ENCODE measurements around the gene LCK. TPM values are rescaled to one million over a fixed set of nuclear protein-coding genes. Genes with fewer than 3 reads are reported as not detected.

The LCK gene
- total and polyA plus RNA-seq, 10 of the 15 experiments (the other 5 are each of a cell fraction or from before 2014, with no cell fraction given), result 31.5 to 173 (median 119) TPM

DNA sequence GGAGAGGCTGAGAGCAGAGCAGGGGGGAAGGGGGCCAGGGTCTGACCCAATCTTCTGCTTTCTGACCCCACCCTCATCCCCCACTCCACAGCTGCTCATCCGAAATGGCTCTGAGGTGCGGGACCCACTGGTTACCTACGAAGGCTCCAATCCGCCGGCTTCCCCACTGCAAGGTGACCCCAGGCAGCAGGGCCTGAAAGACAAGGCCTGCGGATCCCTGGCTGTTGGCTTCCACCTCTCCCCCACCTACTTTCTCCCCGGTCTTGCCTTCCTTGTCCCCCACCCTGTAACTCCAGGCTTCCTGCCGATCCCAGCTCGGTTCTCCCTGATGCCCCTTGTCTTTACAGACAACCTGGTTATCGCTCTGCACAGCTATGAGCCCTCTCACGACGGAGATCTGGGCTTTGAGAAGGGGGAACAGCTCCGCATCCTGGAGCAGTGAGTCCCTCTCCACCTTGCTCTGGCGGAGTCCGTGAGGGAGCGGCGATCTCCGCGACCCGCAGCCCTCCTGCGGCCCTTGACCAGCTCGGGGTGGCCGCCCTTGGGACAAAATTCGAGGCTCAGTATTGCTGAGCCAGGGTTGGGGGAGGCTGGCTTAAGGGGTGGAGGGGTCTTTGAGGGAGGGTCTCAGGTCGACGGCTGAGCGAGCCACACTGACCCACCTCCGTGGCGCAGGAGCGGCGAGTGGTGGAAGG is 23.7 kb downstream of the LCK start:
- Histone ChIP-seq H3K36me3 (ENCODE audit: control insufficient read depth in 2 of 2, insufficient read depth in 2 of 2, low read length in 1 of 2) (peaks cover 1 to 12% of the 10 kb centered on the region in 2 experiments), H3K27me3 (replicated peaks in 1 of 2; ENCODE audit: control insufficient read depth in 2 of 2, insufficient read depth in 2 of 2, low read length in 1 of 2) (no peaks in the 10 kb centered on the region), H4K20me1 (ENCODE audit: control insufficient read depth, insufficient read depth) (no peaks in the 10 kb centered on the region), H3K4me1 (ENCODE audit: control insufficient read depth, insufficient read depth, low read length) (peaks cover 7% of the 10 kb centered on the region), H3K9me3 (replicated peaks; ENCODE audit: control insufficient read depth, insufficient read depth, low read length) (no peaks in the 10 kb centered on the region), H3K9ac (ENCODE audit: control insufficient read depth, insufficient read depth, low read length) (no peak overlapping the region), H3K27ac (ENCODE audit: control insufficient read depth, insufficient read depth) (no peak overlapping the region), H3K4me3 (no peak overlapping the region), H3K4me2 (ENCODE audit: control insufficient read depth, insufficient read depth) (no peak overlapping the region), H3K79me2 (ENCODE audit: control insufficient read depth, insufficient read depth, low read length) (no peaks in the 10 kb centered on the region; the same call in none of the 2 replicates), H2AFZ (ENCODE audit: control insufficient read depth, low read depth, low read length) (no peak overlapping the region)
- no peak for ATAC-seq
- no peak for TF ChIP-seq RAD51 (IDR thresholded peaks at IDR 0.05)
- TF ChIP-seq IKZF1 (conservative IDR thresholded peaks at IDR 0.05), result no peak
- TF ChIP-seq RAD21 (IDR thresholded peaks at IDR 0.05; ENCODE audit: insufficient read depth, low read depth, low read length), result no peak
- TF ChIP-seq BCL11A (IDR thresholded peaks at IDR 0.05; ENCODE audit: low read depth, low read length), result no peak
- TF ChIP-seq CHD2 (IDR thresholded peaks at IDR 0.05; ENCODE audit: borderline replicate concordance, low read depth, low read length), result no peak
- TF ChIP-seq GATAD2B (conservative IDR thresholded peaks at IDR 0.05; ENCODE audit: low read depth), result no peak
- TF ChIP-seq MYC (IDR thresholded peaks at IDR 0.05; ENCODE audit: insufficient read depth, insufficient read length, insufficient replicate concordance, low read length, severe bottlenecking), result no peak
- TF ChIP-seq RELA (IDR thresholded peaks at IDR 0.05; ENCODE audit: borderline replicate concordance, partially characterized antibody), result no peak
- BruUV-seq (replicated peaks), result no TSS peak
- ChIA-PET CTCF (interaction anchor here (0.7 kb wide), 1 partner anchor 59 kb away, joined by 3 read pairs; no protein-coding TSS in a partner anchor), RAD21 (ENCODE audit: unreplicated experiment) (no interaction called here), SMC1A (ENCODE audit: uncharacterized antibody, unreplicated experiment) (no interaction called here), POLR2A (interaction anchor here (0.6 to 1.0 kb wide), 2 partner anchors 16 to 109 kb away, joined by 3 to 6 read pairs; no protein-coding TSS in a partner anchor)
- in situ Hi-C loops (cut with MboI) (no loop called here), intact Hi-C loops (cut with micrococcal nuclease; ENCODE audit: unreplicated experiment) (no loop called here)
- no peak for DNase-seq (ENCODE audit: low read depth, low spot score)
- 91% methylated on average over 31 of the region's 31 CpGs for WGBS (ENCODE audit: insufficient coverage, insufficient replicate concordance, low lambda C conversion rate, missing lambda C conversion rate)
- no peak for FAIRE-seq
